Uterus (tissue), 4 donors: ENCODE results near the gene OR10C1. TPM values are rescaled to one million over a fixed set of nuclear protein-coding genes. Genes with fewer than 3 reads are reported as not detected.

Experiments
- DNase-seq, 2 donors: peaks; one replicate each; pipeline ENCODE4 v3.0.0-alpha.2; 2019 to 2020
- H3K27ac ChIP-seq, 2 donors: fragments of 200-600 bp; sonication (generic); 1 replicate in 1 of 2; 2 replicates in 1 of 2; pipeline ENCODE4 v1.5.1; 2016 to 2018
- H3K27me3 ChIP-seq, 2 donors: fragments of 200-600 bp; sonication (generic); one replicate each; pipeline ENCODE4 v1.5.1; 2018 to 2019; ENCODE audit warnings: control low read depth in 1 of 2
- H3K36me3 ChIP-seq, 2 donors: fragments of 200-600 bp; sonication (generic); one replicate each; pipeline ENCODE4 v1.5.1; 2019; ENCODE audit warnings: control low read depth in 1 of 2
- H3K4me1 ChIP-seq, 2 donors: fragments of 200-600 bp; sonication (generic); one replicate each; pipeline ENCODE4 v1.5.1; 2018 to 2019; ENCODE audit warnings: control low read depth in 1 of 2
- H3K4me3 ChIP-seq, 2 donors: fragments of 200-600 bp; sonication (generic); 1 replicate in 1 of 2; 2 replicates in 1 of 2; pipeline ENCODE4 v1.5.1; 2018 to 2019; ENCODE audit warnings: mild to moderate bottlenecking in 1 of 2
- H3K9me3 ChIP-seq, 2 donors: fragments of 200-600 bp; sonication (generic); one replicate each; pipeline ENCODE4 v1.5.1; 2019; ENCODE audit warnings: control low read depth in 1 of 2
- POLR2A ChIP-seq, 2 donors: fragments of 450-650 bp; IDR thresholded peaks; one replicate each; pipeline ENCODE4 v1.6.1; 2016; ENCODE audit warnings: antibody characterized with exemption in 2 of 2, mild to moderate bottlenecking in 1 of 2, moderate library complexity in 1 of 2
- intact Hi-C: fragments of 100-400 bp; cut with DNase I; formaldehyde crosslinking; loops from one replicate; pipeline ENCODE4 v1.15.1; 2023; ENCODE audit warnings: low total_unique reads
- total RNA-seq, 4 donors: library from RNA; depleted of rRNA in 3 of 4; stranded (reverse); fragments of >200 nt in 3 of 4; gene quantifications; one replicate each; pipeline versions ENCODE4 v1.1.0 to v1.2.4, GENCODE V29; 2014 to 2023
- TF ChIP-seq, protein P1 (sequence below), 4 experiments: fragments of 200-600 bp in 2 of 4; fragments of 450-650 bp in 2 of 4; sonication (generic) in 2 of 4; IDR thresholded peaks; one replicate each; pipeline ENCODE4 v1.5.1; 2016 to 2019; ENCODE audit warnings: antibody characterized with exemption in 4 of 4, mild to moderate bottlenecking in 2 of 4, moderate library complexity in 1 of 4
- donor health status: DM: yes; HTN: yes; CAD: no.

Gene OR10C1
- total RNA-seq, 4 donors from 2014 or later, result not detected

GRCh38 chr6:29483735-29484134 lies 44.6 kb downstream of the OR10C1 start:
- Histone ChIP-seq H3K4me1 (no peaks in the 10 kb centered on the region), H3K4me3 (no peak overlapping the region), H3K36me3 (no peaks in the 10 kb centered on the region), H3K27me3 (no peaks in the 10 kb centered on the region), H3K27ac (no peak overlapping the region), H3K9me3 (no peaks in the 10 kb centered on the region)
- intact Hi-C loops, result no loop called here
- no peak for TF ChIP-seq POLR2A (IDR thresholded peaks at IDR 0.05)
- TF ChIP-seq, protein P1, sequence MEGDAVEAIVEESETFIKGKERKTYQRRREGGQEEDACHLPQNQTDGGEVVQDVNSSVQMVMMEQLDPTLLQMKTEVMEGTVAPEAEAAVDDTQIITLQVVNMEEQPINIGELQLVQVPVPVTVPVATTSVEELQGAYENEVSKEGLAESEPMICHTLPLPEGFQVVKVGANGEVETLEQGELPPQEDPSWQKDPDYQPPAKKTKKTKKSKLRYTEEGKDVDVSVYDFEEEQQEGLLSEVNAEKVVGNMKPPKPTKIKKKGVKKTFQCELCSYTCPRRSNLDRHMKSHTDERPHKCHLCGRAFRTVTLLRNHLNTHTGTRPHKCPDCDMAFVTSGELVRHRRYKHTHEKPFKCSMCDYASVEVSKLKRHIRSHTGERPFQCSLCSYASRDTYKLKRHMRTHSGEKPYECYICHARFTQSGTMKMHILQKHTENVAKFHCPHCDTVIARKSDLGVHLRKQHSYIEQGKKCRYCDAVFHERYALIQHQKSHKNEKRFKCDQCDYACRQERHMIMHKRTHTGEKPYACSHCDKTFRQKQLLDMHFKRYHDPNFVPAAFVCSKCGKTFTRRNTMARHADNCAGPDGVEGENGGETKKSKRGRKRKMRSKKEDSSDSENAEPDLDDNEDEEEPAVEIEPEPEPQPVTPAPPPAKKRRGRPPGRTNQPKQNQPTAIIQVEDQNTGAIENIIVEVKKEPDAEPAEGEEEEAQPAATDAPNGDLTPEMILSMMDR (IDR thresholded peaks at IDR 0.05), result no peak
- DNase-seq, result no peak

DNA sequence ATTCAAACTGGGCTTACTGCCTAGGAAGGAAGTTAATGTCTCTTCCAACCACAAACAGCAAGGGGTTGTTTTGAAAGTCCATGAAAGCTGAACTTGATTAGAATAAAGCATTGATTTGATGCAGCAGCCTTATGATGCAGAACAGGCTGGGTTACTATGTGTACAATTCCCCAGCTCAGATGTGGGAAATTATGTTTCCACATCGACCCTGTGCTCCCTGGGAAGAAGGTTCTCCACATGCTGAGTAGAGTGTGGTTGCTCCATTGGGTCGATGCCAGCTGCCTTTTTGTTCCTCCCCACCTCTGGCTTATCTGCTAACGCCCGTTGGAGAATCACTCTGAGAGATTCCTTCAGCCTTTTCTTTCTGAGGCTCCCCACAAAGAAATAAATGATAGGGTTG lies 47.5 kb downstream of the OR10C1 start:
- H3K27me3 ChIP-seq, result no peaks in the 10 kb centered on the region
- H3K27ac ChIP-seq, result no peak overlapping the region
- H3K36me3 ChIP-seq, result no peaks in the 10 kb centered on the region
- DNase-seq, result no peak
- intact Hi-C loops, result no loop called here
- H3K4me1 ChIP-seq, result no peaks in the 10 kb centered on the region
- no peak for TF ChIP-seq POLR2A (IDR thresholded peaks at IDR 0.05)
- TF ChIP-seq, protein P1 (IDR thresholded peaks at IDR 0.05), result no peak
- H3K9me3 ChIP-seq, result no peaks in the 10 kb centered on the region
- no peak overlapping the region for H3K4me3 ChIP-seq

GRCh38 chr6:29487131-29487530 lies 48.0 kb downstream of the OR10C1 start:
- Histone ChIP-seq H3K4me1 (no peaks in the 10 kb centered on the region), H3K4me3 (no peak overlapping the region), H3K27me3 (no peaks in the 10 kb centered on the region), H3K27ac (no peak overlapping the region), H3K36me3 (no peaks in the 10 kb centered on the region), H3K9me3 (no peaks in the 10 kb centered on the region)
- TF ChIP-seq, protein P1 (IDR thresholded peaks at IDR 0.05), result no peak
- no peak for TF ChIP-seq POLR2A (IDR thresholded peaks at IDR 0.05)
- intact Hi-C loops, result no loop called here
- DNase-seq, result no peak

DNA sequence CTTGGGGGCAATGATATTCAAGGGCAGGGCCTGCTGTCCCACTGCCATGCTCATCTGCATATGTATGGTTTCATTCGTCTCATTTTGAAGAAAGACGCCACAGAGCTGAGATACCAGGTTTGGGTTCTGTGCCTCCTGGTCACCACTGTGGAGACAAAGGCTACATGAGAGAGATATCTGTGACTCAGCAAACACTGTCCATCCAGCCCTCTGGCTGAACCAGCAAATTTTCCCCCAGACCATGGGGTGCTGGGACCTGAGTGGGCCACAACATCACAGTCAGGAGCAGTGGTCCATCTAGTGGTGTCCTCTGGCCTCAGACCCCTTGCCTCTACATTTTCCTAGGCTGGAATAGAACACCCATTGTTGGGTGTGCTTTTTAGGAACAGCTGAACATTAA lies 48.6 kb downstream of the OR10C1 start, which contains the start of gene MAS1L:
Gene MAS1L (minus strand): TSS at position 297 of the 400 bp plus-strand sequence. CDS start 54 bp downstream, at position 243.
- H3K36me3 ChIP-seq, result no peaks in the 10 kb centered on the region
- no peak for TF ChIP-seq POLR2A (IDR thresholded peaks at IDR 0.05)
- TF ChIP-seq, protein P1 (IDR thresholded peaks at IDR 0.05), result no peak
- intact Hi-C loops, result no loop called here
- no peaks in the 10 kb centered on the region for H3K9me3 ChIP-seq
- no peaks in the 10 kb centered on the region for H3K27me3 ChIP-seq
- no peak within 1 kb of the TSS for H3K4me3 ChIP-seq
- no peaks in the 10 kb centered on the region for H3K4me1 ChIP-seq
- DNase-seq, result no peak
- no peak within 1 kb of the TSS for H3K27ac ChIP-seq

DNA sequence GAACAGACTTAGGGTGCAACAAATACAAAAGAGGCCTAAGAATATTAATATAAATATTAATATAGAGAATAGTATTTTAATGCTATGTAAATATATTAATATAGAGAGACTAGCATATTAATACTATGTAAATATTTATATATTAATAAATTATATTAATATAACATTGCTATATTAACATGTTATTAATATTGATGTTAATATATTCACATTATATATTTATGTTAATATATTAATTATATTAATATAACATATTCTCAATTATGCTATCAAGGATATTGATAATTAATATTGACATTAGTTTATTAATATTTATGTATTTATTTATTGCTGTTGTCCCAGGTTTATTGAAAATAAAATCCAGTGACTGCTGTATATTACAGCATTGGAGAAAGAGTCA lies 49.8 kb downstream of the OR10C1 start:
- DNase-seq, result no peak
- H3K36me3 ChIP-seq, result no peaks in the 10 kb centered on the region
- no peaks in the 10 kb centered on the region for H3K9me3 ChIP-seq
- H3K4me3 ChIP-seq, result no peak overlapping the region
- no peaks in the 10 kb centered on the region for H3K4me1 ChIP-seq
- H3K27ac ChIP-seq, result no peak overlapping the region
- TF ChIP-seq POLR2A (IDR thresholded peaks at IDR 0.05), result no peak
- TF ChIP-seq, protein P1 (IDR thresholded peaks at IDR 0.05), result no peak
- intact Hi-C loops, result no loop called here
- H3K27me3 ChIP-seq, result no peaks in the 10 kb centered on the region
